Measurements from ENCODE around the gene OSM. TPM values are rescaled to one million over a fixed set of nuclear protein-coding genes. Genes with fewer than 3 reads are reported as not detected.
A peak's percentile ranks its signal among the peaks of the same experiment; 100 is the strongest.

OSM gene
- total RNA-seq, 1 experiment from 2014 or later = not detected

- Histone ChIP-seq H3K9ac (ENCODE audit: low read length) (peak overlapping the region; percentile 100), H2AFZ (ENCODE audit: low read length) (no peak overlapping the region), H3K27ac (ENCODE audit: low read length) (peak overlapping the region; percentile 99), H3K4me3 (ENCODE audit: low read length) (no peak overlapping the region), H3K36me3 (ENCODE audit: low read depth, low read length) (peaks cover 34% of the 10 kb centered on the region), H3K9me2 (replicated peaks; ENCODE audit: low read length) (no peaks in the 10 kb centered on the region), H3K79me2 (ENCODE audit: low read length) (peaks cover 92% of the 10 kb centered on the region), H3F3A (ENCODE audit: low read length, unreplicated experiment) (peaks cover 5% of the 10 kb centered on the region), H3K4me2 (ENCODE audit: low read length) (no peak overlapping the region), H3K9me3 (ENCODE audit: low read length) (no peaks in the 10 kb centered on the region), H3K4me1 (ENCODE audit: insufficient read depth, low read length) (peaks cover 81% of the 10 kb centered on the region), H4K20me1 (ENCODE audit: low read length) (no peaks in the 10 kb centered on the region), H3K27me3 (ENCODE audit: low read length) (no peaks in the 10 kb centered on the region)
- BruUV-seq (replicated peaks) = no TSS peak
- ATAC-seq (no peak), DNase-seq (no peak)
- ChIA-PET CTCF (no interaction called here), POLR2A (ENCODE audit: unreplicated experiment) (interaction anchor here (0.9 kb wide), 1 partner anchor 53 kb away, joined by 3 read pairs; no protein-coding TSS in a partner anchor)
- TF ChIP-seq EZH2phosphoT487 (IDR thresholded peaks at IDR 0.05; ENCODE audit: borderline replicate concordance, low read length) (no peak), CTCF (conservative IDR thresholded peaks at IDR 0.05; ENCODE audit: low read depth, low read length) (no peak), EZH2 (IDR thresholded peaks at IDR 0.05; ENCODE audit: low read length, unreplicated experiment) (no peak)
- intact Hi-C loops (cut with micrococcal nuclease) = no loop called here
These were observed 17.3 kb downstream of the OSM start for GRCh38 chr22:30249049-30250038.

- Histone ChIP-seq H3K9ac (ENCODE audit: low read length) (peak overlapping the region; percentile 29; the same call in 1 of the 2 replicates), H3K4me2 (ENCODE audit: low read length) (no peak overlapping the region), H3K9me2 (replicated peaks; ENCODE audit: low read length) (no peaks in the 10 kb centered on the region), H2AFZ (ENCODE audit: low read length) (no peak overlapping the region), H3K36me3 (ENCODE audit: low read depth, low read length) (peaks cover 42% of the 10 kb centered on the region), H3K79me2 (ENCODE audit: low read length) (peaks cover 92% of the 10 kb centered on the region), H3K4me3 (ENCODE audit: low read length) (no peak overlapping the region), H4K20me1 (ENCODE audit: low read length) (no peaks in the 10 kb centered on the region), H3K9me3 (ENCODE audit: low read length) (no peaks in the 10 kb centered on the region), H3K27me3 (ENCODE audit: low read length) (no peaks in the 10 kb centered on the region), H3F3A (ENCODE audit: low read length, unreplicated experiment) (peaks cover 5% of the 10 kb centered on the region), H3K27ac (ENCODE audit: low read length) (peak overlapping the region; percentile 99), H3K4me1 (ENCODE audit: insufficient read depth, low read length) (peaks cover 73% of the 10 kb centered on the region)
- no peak for TF ChIP-seq CTCF (conservative IDR thresholded peaks at IDR 0.05; ENCODE audit: low read depth, low read length)
- no peak for TF ChIP-seq EZH2 (IDR thresholded peaks at IDR 0.05; ENCODE audit: low read length, unreplicated experiment)
- TF ChIP-seq EZH2phosphoT487 (IDR thresholded peaks at IDR 0.05; ENCODE audit: borderline replicate concordance, low read length) = no peak
- no TSS peak for BruUV-seq (replicated peaks)
- DNase-seq = no peak
- POLR2A ChIA-PET (ENCODE audit: unreplicated experiment) = no interaction called here
- CTCF ChIA-PET = no interaction called here
- intact Hi-C loops (cut with micrococcal nuclease) = no loop called here
- ATAC-seq = no peak
These were observed 18.2 kb downstream of the OSM start for GRCh38 chr22:30248484-30248883.

GRCh38 chr22:30247974-30248373 lies 18.7 kb downstream of the OSM start:
- 0 out of 2 replicates have a peak overlapping the region, but pooled peaks have one; percentile 29 for H3K9ac ChIP-seq (ENCODE audit: low read length)
- ATAC-seq = no peak
- peaks cover 93% of the 10 kb centered on the region for H3K79me2 ChIP-seq (ENCODE audit: low read length)
- H3K4me3 ChIP-seq (ENCODE audit: low read length) = no peak overlapping the region
- H3K36me3 ChIP-seq (ENCODE audit: low read depth, low read length) = peaks cover 47% of the 10 kb centered on the region
- ChIA-PET CTCF (no interaction called here), POLR2A (ENCODE audit: unreplicated experiment) (no interaction called here)
- intact Hi-C loops (cut with micrococcal nuclease) = no loop called here
- no peaks in the 10 kb centered on the region for H3K9me2 ChIP-seq (replicated peaks; ENCODE audit: low read length)
- no TSS peak for BruUV-seq (replicated peaks)
- no peak for TF ChIP-seq EZH2 (IDR thresholded peaks at IDR 0.05; ENCODE audit: low read length, unreplicated experiment)
- TF ChIP-seq EZH2phosphoT487 (IDR thresholded peaks at IDR 0.05; ENCODE audit: borderline replicate concordance, low read length) = no peak
- no peak for TF ChIP-seq CTCF (conservative IDR thresholded peaks at IDR 0.05; ENCODE audit: low read depth, low read length)
- H3K27me3 ChIP-seq (ENCODE audit: low read length) = no peaks in the 10 kb centered on the region
- peaks cover 67% of the 10 kb centered on the region for H3K4me1 ChIP-seq (ENCODE audit: insufficient read depth, low read length)
- no peak for DNase-seq
- H3F3A ChIP-seq (ENCODE audit: low read length, unreplicated experiment) = peaks cover 5% of the 10 kb centered on the region
- no peak overlapping the region for H3K4me2 ChIP-seq (ENCODE audit: low read length)
- H4K20me1 ChIP-seq (ENCODE audit: low read length) = no peaks in the 10 kb centered on the region
- H2AFZ ChIP-seq (ENCODE audit: low read length) = no peak overlapping the region
- H3K27ac ChIP-seq (ENCODE audit: low read length) = peak overlapping the region; percentile 99
- no peaks in the 10 kb centered on the region for H3K9me3 ChIP-seq (ENCODE audit: low read length)
